Measurements from ENCODE around the gene ASPDH. TPM values are rescaled to one million over a fixed set of nuclear protein-coding genes. Genes with fewer than 3 reads are reported as not detected.

ASPDH gene
- total RNA-seq = not detected in 2 replicates

DNA sequence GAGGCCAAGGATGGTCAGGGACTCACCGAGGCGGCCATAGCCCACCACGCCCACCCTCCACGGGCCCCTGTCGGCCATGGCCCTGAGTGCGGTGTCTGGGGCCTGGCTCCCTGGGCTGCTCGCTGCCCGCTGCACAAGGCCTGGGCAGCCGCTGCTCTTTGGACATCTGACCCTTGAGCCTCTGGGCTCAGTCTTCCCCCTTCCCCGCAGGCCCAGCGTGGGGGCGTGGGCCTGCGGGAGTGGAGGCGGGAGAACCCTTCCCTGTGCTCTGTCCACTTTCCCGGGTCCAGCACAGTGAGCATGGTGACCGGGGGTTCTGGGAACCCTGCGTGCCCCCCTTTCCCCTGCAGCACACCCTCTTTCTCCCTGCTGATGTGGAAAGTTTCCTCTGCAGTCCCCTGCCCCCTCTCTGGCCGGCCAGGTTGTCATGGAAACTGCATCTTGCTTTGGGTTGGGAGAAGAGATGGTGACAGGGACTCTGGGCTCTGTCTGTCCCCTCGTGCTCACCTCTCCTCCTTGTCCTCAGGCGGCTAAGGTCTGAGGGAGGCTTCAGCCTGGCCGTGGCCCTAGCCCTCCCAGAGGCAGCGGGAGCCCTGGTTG, at the start of gene ASPDH:
TSS of gene ASPDH (minus strand) at position 168 of the 600 bp plus-strand sequence. CDS start at position 78, 90 bp downstream.

DNA sequence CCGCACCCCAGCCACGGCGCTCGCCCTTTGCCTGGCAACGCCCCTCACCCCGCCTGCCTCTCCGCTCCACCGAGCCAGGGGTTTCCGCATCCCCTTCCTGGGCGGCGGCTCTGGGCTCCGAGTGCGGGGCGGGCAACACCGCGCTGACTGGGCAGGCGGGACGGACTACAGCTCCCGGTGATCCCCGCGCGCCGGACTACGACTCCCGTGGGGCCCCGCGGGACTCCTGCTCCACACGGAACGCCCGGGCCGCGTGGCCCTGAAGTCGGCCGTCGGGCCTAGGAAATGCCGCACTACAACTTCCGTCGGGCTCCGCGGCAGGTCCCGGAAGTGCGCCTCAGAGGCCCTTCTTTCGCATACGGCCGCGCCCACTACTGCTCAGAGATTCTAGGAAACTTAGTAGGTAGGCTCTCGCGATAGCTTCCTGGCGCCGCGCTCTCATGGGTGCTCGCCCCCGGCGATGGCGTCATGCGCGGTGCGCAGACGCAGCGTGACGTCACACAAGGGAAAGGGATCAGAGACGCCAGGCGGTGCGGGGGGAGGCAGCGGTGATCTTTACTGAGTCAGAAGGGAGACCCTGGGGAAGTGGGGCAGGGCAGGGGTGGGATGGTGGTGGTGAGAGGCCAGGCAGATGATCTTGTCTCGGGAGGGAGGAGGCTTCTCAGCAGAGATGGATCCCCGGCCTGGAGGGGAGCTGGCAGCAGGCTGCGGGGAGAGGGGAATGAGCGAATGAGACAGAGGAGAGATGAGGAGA, 2.5 kb downstream of the ASPDH start, which contains the start of gene JOSD2:
TSS of gene JOSD2 (minus strand) at position 123 of the 754 bp plus-strand sequence. CDS start 760 bp downstream, outside the sequence.

DNA sequence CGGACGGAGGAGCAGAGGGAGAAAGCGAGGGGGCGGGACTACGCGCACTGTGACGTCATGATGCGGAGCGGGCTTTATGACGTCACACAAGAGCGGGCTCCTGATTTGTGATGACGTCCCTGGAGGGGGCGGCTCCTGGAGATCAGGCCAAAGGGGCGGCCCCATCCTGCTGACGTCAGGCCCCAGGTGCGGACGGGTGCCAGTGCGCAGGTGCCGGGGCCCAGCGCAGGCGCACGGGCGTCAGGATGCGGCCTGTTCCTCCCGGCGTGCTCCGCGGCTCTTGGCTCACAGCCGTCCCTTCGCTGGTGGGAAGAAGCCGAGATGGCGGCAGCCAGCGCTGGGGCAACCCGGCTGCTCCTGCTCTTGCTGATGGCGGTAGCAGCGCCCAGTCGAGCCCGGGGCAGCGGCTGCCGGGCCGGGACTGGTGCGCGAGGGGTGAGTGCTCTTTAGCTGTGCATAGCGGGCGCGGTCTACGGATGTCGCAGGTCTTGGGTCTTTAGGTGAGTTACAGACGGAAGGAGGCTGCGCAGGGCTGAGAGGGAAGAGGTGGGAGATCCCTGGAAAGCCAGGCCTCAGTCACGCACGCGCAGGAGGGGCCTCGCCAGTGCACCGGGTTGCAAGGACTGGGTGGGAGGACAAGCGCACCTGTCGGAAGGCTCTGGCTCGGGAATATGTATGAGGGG, 37.3 kb downstream of the ASPDH start, which contains the start of the genes EMC10 and GARIN5A:
TSS of gene EMC10 (plus strand) at position 284 of the 683 bp plus-strand sequence. CDS start at position 322, 38 bp downstream.
TSS of gene GARIN5A (minus strand) at position 625 of the 683 bp plus-strand sequence. CDS start at position 165, 460 bp downstream.

Other genes with a start within 250 kb of the ASPDH start
- gene KCNC3, start 184.5 kb downstream of the ASPDH start, total RNA-seq = 0.09 and 0.19 TPM in 2 replicates
- gene NAPSA, start 148.3 kb downstream of the ASPDH start, total RNA-seq = 0.09 TPM in 1 of 2 replicates, not detected in the other
- gene NR1H2, start 137.5 kb downstream of the ASPDH start, total RNA-seq = 45.4 and 67.3 TPM in 2 replicates
- gene POLD1, start 129.6 kb downstream of the ASPDH start, total RNA-seq = 70.6 and 78.3 TPM in 2 replicates
- gene SPIB, start 95.0 kb downstream of the ASPDH start, total RNA-seq = 0.09 TPM in 1 of 2 replicates, not detected in the other
- not detected in 2 replicates for gene MYBPC2, start 81.0 kb downstream of the ASPDH start, total RNA-seq
- 51.4 and 53.8 TPM in 2 replicates for gene EMC10, start 37.4 kb downstream of the ASPDH start, total RNA-seq
- 0.19 TPM in 1 of 2 replicates, not detected in the other for gene GARIN5A, start 37.1 kb downstream of the ASPDH start, total RNA-seq
- 28.2 and 30.9 TPM in 2 replicates for gene JOSD2, start 2.7 kb downstream of the ASPDH start, total RNA-seq
- 0.09 and 0.63 TPM in 2 replicates for gene LRRC4B, start 54.5 kb upstream of the ASPDH start, total RNA-seq
- gene SYT3, start 126.0 kb upstream of the ASPDH start, total RNA-seq = 0.18 and 0.38 TPM in 2 replicates
- 0.56 and 1.2 TPM in 2 replicates for gene C19orf81, start 135.5 kb upstream of the ASPDH start, total RNA-seq
- 1.0 and 1.9 TPM in 2 replicates for gene SHANK1, start 205.9 kb upstream of the ASPDH start, total RNA-seq
- 17.5 and 22.1 TPM in 2 replicates for gene CLEC11A, start 209.5 kb upstream of the ASPDH start, total RNA-seq